DMS53 treated with DMSO at 0.1 percent for 48 hours (cell line): ENCODE data around the gene TRIM72.
"Not testable (repeated sequence)": the region's sequence is repeated elsewhere in the genome, so short reads cannot be mapped to it uniquely, and the experiment has no call there.

Source experiments
- DNase-seq: peaks from one replicate; lab custom pipeline; 2025; ENCODE audit not compliant: unreplicated experiment; lab: John Stamatoyannopoulos, UW

The TRIM72 gene

DNA sequence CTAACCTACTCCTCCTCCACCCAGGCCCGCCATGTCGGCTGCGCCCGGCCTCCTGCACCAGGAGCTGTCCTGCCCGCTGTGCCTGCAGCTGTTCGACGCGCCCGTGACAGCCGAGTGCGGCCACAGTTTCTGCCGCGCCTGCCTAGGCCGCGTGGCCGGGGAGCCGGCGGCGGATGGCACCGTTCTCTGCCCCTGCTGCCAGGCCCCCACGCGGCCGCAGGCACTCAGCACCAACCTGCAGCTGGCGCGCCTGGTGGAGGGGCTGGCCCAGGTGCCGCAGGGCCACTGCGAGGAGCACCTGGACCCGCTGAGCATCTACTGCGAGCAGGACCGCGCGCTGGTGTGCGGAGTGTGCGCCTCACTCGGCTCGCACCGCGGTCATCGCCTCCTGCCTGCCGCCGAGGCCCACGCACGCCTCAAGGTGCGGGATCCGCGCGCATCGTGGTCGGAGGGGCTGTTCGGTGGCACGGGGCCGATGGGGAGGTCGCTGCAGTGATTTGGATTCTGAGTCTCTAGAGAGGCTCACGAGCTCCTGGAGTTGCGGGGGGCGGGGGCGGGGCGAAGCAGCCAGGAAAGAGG lies 878 bp downstream of the TRIM72 start:
- no peak for DNase-seq

DNA sequence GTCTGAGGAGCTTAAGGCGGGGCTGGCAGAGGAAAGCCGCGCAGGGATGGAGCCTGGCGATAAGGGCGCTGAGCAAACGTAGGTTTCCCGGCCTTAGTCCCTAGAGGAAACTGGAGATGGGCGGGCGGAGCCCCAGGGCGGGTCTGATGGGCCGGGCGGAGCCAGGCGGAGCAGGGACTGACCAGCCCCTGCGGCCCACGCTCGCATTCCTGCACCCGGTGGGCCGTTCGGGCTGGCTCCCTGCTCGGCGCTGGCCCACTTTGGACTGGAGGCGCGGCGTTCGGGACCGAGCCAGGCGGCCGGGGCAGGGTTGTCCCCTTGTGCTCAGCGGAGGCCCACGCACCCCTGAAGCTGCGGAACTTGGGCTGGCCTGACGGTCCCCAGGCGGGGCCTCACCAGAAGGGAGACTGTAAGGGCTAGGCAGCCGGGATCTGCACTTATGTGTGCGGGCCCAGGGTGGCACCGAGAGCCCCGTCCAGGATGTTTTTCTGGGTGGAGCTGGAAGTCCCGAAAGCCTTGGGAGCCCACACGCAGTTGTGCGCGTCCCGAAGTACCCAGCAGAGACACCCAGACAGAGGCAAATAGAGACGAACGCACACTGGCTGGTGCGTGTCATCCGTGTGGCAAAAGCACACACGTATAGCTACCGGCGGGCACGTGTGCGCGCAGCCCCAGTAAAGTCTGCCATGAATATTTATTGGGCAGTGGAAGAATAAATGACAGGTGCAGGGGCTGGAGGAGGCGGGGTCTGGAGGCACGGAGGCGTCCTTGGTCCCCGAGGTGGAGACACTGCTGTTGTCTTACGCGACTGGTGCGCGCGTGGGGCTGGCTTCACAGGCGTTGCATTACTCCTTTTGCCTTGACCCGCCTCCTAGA lies 1.6 kb downstream of the TRIM72 start:
- no peak for DNase-seq

DNA sequence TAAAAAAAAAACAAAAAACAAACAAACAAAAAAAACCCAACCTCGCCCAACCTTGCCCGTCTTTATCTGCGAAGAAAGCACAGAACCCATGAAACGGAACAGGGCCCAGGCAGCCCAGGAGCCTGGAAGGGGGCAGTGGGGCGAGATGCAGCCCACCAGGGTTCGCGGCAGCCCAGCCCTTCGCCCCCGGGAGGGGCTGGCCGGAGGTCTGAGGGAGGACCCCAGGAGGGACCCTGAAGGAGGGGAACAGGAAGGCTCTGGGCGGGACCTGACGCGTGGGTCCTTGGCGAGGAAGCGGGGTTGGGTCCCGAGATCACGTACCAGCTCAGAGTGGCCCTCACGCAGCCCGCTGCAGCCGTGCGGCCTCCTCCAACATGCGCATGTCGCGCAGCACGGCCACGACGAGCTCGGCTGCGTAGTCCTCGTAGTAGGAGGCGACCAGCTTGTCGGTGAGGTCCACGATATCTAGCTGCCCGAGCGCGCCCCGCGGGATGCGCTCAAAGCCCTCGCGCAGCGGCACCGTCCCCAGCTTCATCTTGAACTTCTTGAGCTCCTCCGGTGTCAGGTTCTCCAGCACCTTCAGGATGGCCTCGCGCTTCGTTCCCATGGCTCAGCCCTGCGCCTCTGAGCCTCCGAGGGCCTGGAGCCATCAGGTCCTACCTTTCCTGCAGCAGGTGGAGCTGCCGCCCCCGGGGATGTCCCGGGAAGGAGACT lies 2.7 kb downstream of the TRIM72 start, which contains the start of gene PYDC1:
TSS of gene PYDC1 (minus strand) at position 714 of the 714 bp plus-strand sequence. CDS start at position 607, 107 bp downstream.
- DNase-seq = no peak

DNA sequence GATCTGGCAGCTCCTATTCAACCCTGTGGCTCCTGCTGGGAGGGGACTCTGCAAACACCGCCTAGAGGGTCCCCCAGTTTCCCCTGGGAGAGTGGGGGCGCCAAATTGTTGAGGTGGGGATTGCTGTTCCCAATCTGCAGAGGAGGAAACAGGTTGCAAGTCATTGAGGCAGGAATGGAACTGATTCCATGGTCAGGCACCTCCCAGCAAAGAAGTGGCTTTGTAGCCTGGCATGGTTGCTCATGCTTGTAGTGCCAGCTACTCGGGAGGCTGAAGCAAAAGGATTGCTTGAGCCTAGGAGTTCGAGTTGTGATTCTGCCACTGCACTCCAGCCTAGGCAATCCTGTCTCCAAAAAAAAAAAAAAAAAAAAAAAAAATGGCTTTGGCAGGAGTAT lies 3.2 kb downstream of the TRIM72 start:
- no peak for DNase-seq

DNA sequence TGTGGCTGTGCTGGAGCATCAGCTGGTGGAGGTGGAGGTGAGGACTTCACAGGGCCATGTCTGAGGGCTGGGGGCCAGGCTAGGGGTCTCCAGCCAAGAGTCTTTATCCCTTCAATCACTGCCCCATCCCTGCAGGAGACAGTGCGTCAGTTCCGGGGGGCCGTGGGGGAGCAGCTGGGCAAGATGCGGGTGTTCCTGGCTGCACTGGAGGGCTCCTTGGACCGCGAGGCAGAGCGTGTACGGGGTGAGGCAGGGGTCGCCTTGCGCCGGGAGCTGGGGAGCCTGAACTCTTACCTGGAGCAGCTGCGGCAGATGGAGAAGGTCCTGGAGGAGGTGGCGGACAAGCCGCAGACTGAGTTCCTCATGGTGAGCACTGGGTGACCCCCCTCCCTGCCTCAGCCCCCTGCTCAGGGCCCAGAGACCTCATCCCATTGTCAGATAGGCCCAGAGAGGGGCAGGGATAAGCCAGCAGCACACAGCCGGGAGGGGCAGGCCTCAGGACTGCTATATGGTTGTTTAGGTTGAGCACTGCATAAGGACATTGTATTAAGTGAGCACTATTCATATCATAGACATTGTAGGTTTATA lies 5.3 kb downstream of the TRIM72 start:
- DNase-seq = no peak

DNA sequence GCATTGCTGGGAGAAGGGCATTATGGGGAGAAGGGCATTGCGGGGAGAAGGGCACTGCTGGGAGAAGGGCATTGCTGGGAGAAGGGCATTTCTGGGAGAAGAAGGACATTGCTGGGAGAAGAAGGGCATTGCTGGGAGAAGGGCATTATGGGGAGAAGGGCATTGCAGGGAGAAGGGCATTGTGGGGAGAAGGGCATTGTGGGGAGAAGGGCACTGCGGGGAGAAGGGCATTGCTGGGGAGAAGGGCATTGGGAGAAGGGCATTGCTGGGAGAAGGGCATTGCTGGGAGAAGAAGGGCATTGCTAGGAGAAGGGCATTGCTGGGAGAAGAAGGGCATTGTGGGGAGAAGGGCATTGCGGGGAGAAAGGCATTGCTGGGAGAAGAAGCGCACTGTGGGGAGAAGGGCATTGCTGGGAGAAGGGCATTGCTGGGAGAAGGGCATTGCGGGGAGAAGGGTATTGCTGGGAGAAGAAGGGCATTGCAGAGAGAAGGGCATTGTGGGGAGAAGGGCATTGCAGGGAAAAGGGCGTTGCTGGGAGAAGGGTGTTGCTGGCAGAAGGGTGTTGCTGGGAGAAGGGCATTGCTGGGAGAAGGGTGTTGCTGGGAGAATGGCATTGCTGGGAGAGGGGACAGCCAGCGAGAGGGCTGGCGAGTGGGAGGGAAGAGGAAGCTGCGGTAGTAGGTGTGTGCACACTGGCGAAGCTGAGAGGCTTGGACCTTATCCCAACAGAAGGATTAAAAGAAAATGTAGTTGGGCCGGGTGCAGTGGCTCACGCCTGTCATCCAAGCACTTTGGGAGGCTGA lies 7.6 kb downstream of the TRIM72 start:
- no peak for DNase-seq

DNA sequence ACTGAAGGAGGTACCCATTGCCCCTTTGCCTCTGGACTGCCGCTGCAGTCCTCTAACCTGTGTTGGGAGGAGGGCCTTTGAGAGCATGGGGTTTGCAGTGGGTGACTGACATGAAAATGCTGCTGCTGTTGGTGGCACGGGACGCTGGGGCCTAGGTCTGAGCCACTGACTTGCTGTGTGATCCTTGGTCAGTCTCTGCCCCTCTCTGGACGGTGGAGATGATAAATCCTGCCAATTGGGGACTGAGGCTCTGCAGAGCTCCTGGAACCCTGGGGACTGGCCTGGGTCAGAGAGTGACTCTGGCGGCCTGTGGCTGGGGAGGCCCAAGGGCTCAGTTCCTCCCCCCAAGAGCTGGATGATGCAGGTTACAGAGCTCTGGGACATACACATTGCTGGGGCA lies 9.1 kb downstream of the TRIM72 start:
- no peak for DNase-seq

DNA sequence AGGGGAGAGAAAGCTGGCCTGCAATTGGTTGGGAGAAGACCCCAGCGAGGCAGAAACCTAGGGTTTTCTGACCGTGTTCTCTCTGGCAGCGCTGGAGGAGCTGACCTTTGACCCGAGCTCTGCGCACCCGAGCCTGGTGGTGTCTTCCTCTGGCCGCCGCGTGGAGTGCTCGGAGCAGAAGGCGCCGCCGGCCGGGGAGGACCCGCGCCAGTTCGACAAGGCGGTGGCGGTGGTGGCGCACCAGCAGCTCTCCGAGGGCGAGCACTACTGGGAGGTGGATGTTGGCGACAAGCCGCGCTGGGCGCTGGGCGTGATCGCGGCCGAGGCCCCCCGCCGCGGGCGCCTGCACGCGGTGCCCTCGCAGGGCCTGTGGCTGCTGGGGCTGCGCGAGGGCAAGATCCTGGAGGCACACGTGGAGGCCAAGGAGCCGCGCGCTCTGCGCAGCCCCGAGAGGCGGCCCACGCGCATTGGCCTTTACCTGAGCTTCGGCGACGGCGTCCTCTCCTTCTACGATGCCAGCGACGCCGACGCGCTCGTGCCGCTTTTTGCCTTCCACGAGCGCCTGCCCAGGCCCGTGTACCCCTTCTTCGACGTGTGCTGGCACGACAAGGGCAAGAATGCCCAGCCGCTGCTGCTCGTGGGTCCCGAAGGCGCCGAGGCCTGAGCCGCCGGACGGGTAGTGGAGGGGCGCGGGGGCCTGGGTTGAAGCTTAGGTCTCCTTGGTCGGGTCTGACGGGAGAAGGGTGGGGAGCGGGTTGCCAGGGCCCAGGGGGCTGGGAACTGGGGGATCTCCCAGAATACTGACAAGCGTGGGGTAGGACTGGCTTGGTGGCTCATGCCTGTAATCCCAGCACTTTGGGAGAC lies 10.4 kb downstream of the TRIM72 start:
- no peak for DNase-seq

DNA sequence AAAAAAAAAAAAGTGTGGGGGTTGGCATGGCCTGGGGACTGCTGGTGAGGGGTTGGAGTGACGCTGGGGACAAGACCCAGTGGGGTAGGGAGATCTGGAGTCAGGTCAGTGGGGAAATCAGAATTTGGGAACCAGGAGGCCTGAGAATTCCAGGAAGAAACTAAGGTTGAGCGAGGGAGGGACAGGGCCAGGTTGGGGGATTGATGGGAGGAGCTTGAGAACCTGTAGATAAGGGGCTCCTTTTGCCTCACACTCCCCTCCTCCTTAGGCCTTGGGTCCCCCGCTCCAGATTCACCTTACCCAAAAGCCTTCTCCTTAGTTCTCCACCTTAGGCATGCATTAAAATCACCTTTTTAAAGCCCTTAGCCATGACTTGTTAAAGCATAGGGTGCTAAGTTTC lies 11.3 kb downstream of the TRIM72 start:
- no peak for DNase-seq

DNA sequence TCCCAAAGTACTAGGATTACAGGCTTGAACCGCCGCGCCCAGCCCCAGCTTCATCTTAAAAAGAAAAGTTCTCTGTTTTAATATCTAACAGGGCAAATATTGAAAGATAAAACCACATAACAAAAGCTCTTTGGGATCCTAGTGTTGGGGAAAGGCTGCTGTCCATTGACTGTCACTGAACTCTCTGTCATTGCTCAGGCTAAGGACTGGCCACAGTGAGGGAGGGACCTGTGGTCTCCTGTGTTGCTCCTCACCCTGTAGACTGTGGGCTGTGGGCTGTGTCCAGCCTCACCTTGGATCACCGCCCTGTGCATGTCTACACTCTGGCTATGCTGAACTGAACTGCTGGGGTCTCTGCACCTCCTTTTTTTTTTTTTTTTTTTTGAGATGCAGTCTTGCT lies 14.3 kb downstream of the TRIM72 start:
- DNase-seq = no peak

DNA sequence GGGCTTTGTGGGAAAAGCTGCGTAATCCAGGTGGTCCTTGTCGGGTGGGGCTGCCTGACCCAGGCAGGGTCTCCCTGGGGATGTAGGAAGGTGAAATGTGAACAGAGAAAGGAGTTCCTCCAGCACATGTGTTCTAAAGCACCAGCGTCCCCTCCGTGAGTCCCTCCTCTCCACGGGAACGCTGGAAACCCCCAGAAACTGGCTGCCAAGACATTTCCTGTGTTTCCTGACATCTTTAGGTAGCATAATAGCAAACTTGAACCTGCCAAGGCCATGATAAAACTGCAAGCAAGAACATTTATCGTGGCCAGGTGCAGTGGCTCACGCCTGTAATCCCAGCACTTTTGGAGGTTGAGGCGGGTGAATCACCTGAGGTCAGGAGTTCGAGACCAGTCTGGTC lies 15.6 kb downstream of the TRIM72 start:
- no peak for DNase-seq

DNA sequence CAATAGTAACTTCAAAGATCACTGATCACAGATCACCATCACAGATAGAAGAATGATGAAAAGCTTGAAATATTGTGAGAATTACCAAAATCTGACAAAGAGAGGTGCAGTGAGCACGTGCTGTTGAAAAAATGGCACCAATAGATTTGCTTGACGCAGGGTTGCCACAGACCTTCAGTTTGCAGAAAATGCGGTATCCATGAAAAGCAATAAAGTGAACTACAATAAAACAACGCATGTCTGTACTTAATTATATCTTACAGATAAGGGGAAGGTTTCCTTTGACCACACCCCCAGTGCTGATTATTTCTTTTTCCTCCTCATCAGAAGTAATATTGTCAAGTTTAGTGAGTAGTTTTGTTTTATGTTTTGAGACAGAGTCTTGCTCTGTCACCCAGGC lies 24.1 kb downstream of the TRIM72 start:
- DNase-seq = no peak

DNA sequence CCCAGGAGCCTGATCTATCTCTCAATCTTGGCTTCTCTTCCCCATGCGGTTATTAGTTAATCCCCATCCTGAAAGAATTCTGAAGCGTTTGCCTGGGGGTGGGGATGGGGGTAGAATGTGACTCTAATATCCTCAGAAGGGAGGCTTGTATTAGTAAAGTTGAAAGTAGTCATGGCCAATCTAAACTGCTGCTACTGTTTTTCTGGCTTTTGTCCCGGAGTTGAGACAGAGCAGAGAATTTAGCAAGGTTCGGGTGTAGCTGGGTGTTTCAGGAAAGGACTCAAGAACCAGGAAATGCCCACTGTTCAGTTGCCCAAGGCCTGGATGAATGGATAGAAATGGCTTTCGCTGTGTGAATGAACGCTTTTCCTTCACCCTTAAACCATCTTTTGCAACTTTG lies 28.3 kb downstream of the TRIM72 start:
- no peak for DNase-seq

DNA sequence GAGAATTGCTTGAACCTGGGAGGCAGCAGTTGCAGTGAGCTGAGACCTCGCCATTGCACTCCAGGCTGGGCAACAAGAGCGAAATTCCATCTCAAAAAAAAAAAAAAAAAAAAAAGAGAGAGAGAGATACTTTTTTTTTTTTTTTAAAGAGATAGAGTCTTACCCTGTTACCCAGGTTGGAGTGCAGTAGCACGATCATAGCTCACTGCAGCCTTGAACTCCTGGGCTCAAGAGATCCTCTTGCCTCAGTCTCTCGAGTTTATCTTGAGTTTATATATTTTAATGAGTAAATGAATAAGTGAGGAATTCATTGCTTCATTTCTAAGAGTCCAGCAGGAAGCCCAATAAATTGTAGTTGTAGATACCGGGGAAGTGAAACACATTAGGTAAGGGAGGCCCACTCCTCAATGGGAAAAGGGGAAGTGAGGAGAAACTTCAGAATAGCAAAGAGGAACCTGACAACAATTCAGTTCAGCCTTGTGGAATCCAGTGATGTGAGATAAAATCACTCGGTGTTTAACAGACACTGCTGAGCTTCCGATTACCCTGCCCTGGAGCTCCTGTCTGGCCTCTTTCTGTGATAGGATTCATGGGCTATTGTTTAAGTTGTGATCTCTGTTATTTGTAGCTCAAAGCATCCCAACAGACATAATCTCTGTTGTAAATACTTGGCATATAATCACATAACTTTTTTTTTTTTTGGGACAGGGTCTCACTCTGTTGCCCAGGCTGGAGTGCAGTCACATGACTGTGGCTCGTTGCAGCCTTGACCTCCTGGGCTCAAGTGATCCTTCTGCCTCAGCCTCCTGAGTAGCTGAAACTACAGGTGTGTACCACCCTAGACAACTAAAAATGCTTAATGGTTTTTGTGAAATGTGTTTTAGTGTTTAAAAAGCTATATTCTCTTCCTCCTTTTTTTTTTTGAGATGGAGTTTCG lies 30.1 kb downstream of the TRIM72 start:
- no peak for DNase-seq

DNA sequence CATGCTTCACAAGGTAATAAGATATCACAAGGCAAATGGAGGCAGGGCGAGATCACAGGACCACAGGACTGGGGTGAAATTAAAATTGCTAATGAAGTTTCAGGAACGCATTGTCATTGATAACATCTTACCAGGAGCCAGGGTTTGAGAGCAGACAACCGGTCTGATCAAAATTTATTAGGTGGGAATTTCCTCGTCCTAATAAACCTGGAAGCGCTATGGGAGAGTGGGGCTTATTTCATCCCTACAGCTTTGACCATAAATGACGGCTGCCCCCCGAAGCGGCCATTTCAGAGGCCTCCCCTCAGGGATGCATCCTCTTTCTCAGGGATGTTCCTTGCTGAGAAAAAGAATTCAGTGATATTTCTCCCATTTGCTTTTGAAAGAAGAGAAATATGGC lies 31.7 kb downstream of the TRIM72 start:
- DNase-seq = not testable (repeated sequence)

DNA sequence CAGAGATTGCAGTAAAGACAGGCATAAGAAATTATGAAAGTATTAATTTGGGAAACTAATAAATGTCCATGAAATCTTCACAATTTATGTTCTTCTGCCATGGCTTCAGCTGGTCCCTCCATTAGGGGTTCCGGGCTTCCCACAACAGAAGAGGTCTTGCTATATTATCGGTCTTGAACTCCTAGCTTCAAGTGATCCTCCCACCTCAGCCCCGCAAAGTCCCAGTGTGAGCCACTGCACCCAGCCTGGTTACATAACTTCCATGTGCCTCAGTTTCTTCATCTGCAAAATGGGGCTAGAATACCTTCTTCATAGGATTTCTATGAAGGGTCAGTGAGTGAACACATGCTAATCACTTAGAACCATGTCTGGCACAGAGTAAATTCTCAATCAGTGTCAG lies 32.4 kb downstream of the TRIM72 start:
- no peak for DNase-seq

DNA sequence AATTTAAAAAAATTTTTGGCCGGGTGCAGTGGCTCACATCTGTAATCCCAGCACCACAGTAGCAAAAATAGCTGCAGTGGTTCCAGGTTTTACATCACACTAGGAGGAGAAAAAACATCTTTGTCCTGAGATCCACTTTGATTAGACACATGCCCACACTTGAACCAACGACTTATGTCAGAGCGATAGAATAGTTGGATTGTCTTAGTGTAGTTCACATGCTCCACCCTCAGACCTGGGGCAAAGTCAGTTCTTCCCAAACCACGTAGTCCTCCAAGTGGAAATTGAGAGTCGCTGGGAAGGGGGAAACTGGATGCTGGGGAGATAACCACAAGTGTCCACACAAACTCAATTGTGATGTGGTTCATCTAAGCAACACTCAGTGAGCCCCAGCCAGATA lies 34.4 kb downstream of the TRIM72 start:
- no peak for DNase-seq

DNA sequence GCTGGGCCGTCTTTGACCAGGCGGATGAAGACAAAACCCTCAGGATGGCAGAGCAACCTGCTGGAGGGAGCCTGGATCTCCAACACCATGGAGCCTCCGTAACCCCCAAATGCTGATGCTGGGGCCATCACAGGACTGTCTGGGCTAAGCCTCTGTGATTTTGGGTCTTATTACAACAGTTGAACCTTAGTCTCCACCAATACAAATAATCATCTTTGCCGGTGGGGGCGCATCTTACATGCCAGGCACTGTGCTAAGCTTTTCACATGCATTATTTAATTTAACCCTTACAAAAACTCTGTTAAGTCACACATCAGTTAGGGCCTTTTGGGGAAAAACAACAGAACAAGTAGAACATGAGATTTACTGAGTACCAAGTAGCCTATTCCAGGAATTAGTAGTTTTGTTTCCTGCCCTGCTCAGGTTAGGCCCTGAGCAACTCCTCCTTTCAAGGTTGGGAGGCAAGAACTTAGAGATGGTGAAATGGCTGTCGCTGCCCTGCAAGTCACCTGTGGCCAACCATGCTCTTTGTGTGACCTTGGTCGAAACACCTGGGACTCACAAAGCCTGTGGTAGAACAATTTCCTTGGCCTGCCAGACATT lies 37.0 kb downstream of the TRIM72 start:
- DNase-seq = no peak
